Right lobe of liver (tissue), 6 donors: Measurements from ENCODE around the gene UPF1. TPM values are rescaled to one million over a fixed set of nuclear protein-coding genes. Genes with fewer than 3 reads are reported as not detected.

ENCODE experiments used
- ATAC-seq, 4 donors: fragments of 200-7000 bp; cut with Tn5 transposase; one replicate each; pipeline ENCODE4 v1.9.1; 2020; ENCODE audit warnings: mild to moderate bottlenecking in 4 of 4, moderate library complexity in 4 of 4
- DNase-seq, 3 donors: peaks; one replicate each; pipeline ENCODE4 v3.0.0-alpha.2; 2020
- H3K27ac ChIP-seq, 3 donors: fragments of 200-600 bp; one replicate each; pipeline ENCODE4 v1.8.0; 2022
- H3K27me3 ChIP-seq, 2 donors: fragments of 200-600 bp; one replicate each; pipeline ENCODE4 v1.8.0; 2022
- H3K36me3 ChIP-seq, 4 donors: fragments of 200-600 bp; sonication (generic) in 1 of 4; one replicate each; pipeline versions ENCODE4 v1.5.1 to v1.8.0; 2017 to 2022; ENCODE audit warnings: control low read depth in 1 of 4
- H3K4me1 ChIP-seq, 4 donors: fragments of 200-600 bp; sonication (generic) in 1 of 4; one replicate each; pipeline versions ENCODE4 v1.5.1 to v1.8.0; 2017 to 2022; ENCODE audit warnings: control low read depth in 1 of 4
- H3K4me3 ChIP-seq, 3 donors: fragments of 200-600 bp; one replicate each; pipeline ENCODE4 v1.8.0; 2022
- H3K9me3 ChIP-seq, 4 donors: fragments of 200-600 bp; sonication (generic) in 1 of 4; one replicate each; pipeline versions ENCODE4 v1.5.1 to v1.8.0; 2017 to 2022; ENCODE audit warnings: control low read depth in 1 of 4
- CTCF ChIP-seq, 4 donors: fragments of 200-600 bp in 3 of 4; fragments of 450-650 bp in 1 of 4; IDR thresholded peaks; one replicate each; pipeline versions ENCODE4 v1.5.1 to v1.8.0; 2016 to 2022; ENCODE audit warnings: antibody characterized with exemption in 4 of 4, mild to moderate bottlenecking in 2 of 4
- POLR2A ChIP-seq: fragments of 450-650 bp; IDR thresholded peaks from one replicate; pipeline ENCODE4 v1.6.1; 2017; ENCODE audit warnings: antibody characterized with exemption, mild to moderate bottlenecking
- WGBS: methylation state at CpG from one replicate; pipeline ENCODE4 v1.1.6; 2018; ENCODE audit warnings: low coverage, low lambda C conversion rate; ENCODE audit not compliant: insufficient coverage; ENCODE audit errors: missing lambda C conversion rate; 5-methylcytosine and 5-hydroxymethylcytosine counted together
- intact Hi-C, 2 donors: fragments of 100-400 bp; cut with DNase I; formaldehyde crosslinking; loops; one replicate each; pipeline versions ENCODE4 v1.11.2 to v1.14.1; 2022
- total RNA-seq, 6 experiments: library from RNA; depleted of rRNA in 2 of 6; stranded (reverse); fragments of >200 nt in 2 of 6; fragmentation: NEBNext Ultra II Directional in 3 of 6; extraction: Animal tissue kit (Norgen Biotek cat#: 25700) in 3 of 6; gene quantifications; one replicate each; pipeline versions ENCODE4 v1.1.0 to v1.2.4, GENCODE V29; 2016 to 2023
- donor health status: DM: no; HTN: yes; CAD: no.
- donor health status: DM: no; HTN: no; CAD: no.
- donor health status: DM: no; HTN: no; CAD: no.
- donor health status: DM: no; HTN: yes; CAD: no.
- donor health status: DM: no; HTN: yes; CAD: no.

Gene UPF1
- total RNA-seq, 6 experiments from 2014 or later, result 34.0 to 61.0 (median 41.3) TPM

- Histone ChIP-seq H3K27ac (no peak overlapping the region), H3K4me3 (no peak overlapping the region), H3K27me3 (peaks cover 1 to 20% of the 10 kb centered on the region in 2 donors), H3K36me3 (no peaks in the 10 kb centered on the region), H3K4me1 (peaks cover 0 to 6% (median 0%) of the 10 kb centered on the region in 4 donors), H3K9me3 (no peaks in the 10 kb centered on the region)
- no peak for DNase-seq
- intact Hi-C loops, result no loop called here
- TF ChIP-seq CTCF (IDR thresholded peaks at IDR 0.05) (no peak), POLR2A (no peak)
- 57% methylated on average over 5 of the region's 5 CpGs for WGBS
- ATAC-seq, result no peak
Measured at GRCh38 chr19:18794029-18794313, 37.8 kb upstream of the UPF1 start.

GRCh38 chr19:18794692-18795091 is 37.1 kb upstream of the UPF1 start:
- Histone ChIP-seq H3K4me1 (peaks cover 0 to 6% (median 0%) of the 10 kb centered on the region in 4 donors), H3K9me3 (no peaks in the 10 kb centered on the region), H3K27me3 (peaks cover 0 to 13% of the 10 kb centered on the region in 2 donors), H3K36me3 (no peaks in the 10 kb centered on the region), H3K27ac (no peak overlapping the region), H3K4me3 (no peak overlapping the region)
- no CpG with 5 or more reads among the region's 6 CpGs for WGBS
- intact Hi-C loops, result no loop called here
- ATAC-seq, result no peak
- no peak for TF ChIP-seq POLR2A
- no peak for TF ChIP-seq CTCF (IDR thresholded peaks at IDR 0.05)
- DNase-seq, result no peak

- intact Hi-C loops, result no loop called here
- H3K9me3 ChIP-seq, result no peaks in the 10 kb centered on the region
- no peak overlapping the region for H3K27ac ChIP-seq
- no peak for DNase-seq
- no peaks in the 10 kb centered on the region for H3K36me3 ChIP-seq
- ATAC-seq, result no peak
- no peaks in the 10 kb centered on the region for H3K4me1 ChIP-seq
- 14% methylated on average over 8 of the region's 21 CpGs for WGBS
- H3K27me3 ChIP-seq, result peaks cover 0 to 6% of the 10 kb centered on the region in 2 donors
- TF ChIP-seq CTCF (IDR thresholded peaks at IDR 0.05) (no peak), POLR2A (no peak)
- no peak overlapping the region for H3K4me3 ChIP-seq
Measured at GRCh38 chr19:18795540-18795939, 36.2 kb upstream of the UPF1 start.

DNA sequence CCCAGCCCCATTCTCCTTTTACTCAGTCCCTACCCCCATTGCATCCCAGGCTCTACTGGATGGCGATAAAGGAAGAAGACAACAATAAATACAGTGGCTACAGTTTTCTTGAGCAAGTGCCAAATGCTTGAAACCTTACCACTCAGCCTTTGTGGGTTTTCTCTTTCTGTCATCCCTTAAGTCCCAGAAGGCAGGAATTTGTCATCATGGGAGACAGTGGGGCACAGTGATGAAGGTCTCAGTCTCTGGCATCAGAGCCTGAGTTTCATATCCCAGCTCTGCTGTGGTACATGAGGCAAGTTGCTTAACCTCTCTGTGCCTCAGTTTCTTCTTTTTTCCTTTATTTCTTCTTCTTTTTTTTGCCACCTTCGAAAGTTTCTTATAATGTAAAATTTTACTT is 35.5 kb upstream of the UPF1 start:
- no peak for TF ChIP-seq POLR2A
- TF ChIP-seq CTCF (IDR thresholded peaks at IDR 0.05), result no peak
- Histone ChIP-seq H3K27me3 (no peaks in the 10 kb centered on the region), H3K27ac (no peak overlapping the region), H3K36me3 (no peaks in the 10 kb centered on the region), H3K9me3 (no peaks in the 10 kb centered on the region), H3K4me3 (no peak overlapping the region), H3K4me1 (no peaks in the 10 kb centered on the region)
- ATAC-seq, result no peak
- WGBS, result 38% methylated on average over 2 of the region's 2 CpGs
- intact Hi-C loops, result no loop called here
- no peak for DNase-seq
